HepG2 (cell line): ENCODE measurements around the gene HEXIM1. TPM values are rescaled to one million over a fixed set of nuclear protein-coding genes. Genes with fewer than 3 reads are reported as not detected.

Source experiments
- ATAC-seq: fragments of 200-7000 bp; cut with Tn5 transposase; 3 replicates; pipeline ENCODE4 v1.9.1; 2020; ENCODE audit warnings: mild to moderate bottlenecking, moderate library complexity
- BruUV-seq: library from RNA; stranded (reverse); fragments of 400-500 nt; replicated peaks from 2 replicates; lab custom pipeline; 2021; lab: Mats Ljungman, UMichigan
- CTCF ChIA-PET: fragments of 300-600 bp; formaldehyde crosslinking; extraction: SDS; loops from one replicate; lab custom pipeline; 2021; ENCODE audit warnings: low total read pairs, inconsistent platforms, low intra/inter-chr PET ratio; lab: Yijun Ruan, JAX
- POLR2A ChIA-PET: fragments of 350-600 bp; sonication (Branson Sonifier 250); formaldehyde crosslinking; loops from one replicate; lab custom pipeline; 2020; ENCODE audit warnings: antibody characterized with exemption, inconsistent platforms; lab: Yijun Ruan, JAX
- DNase-seq: peaks from one replicate; pipeline ENCODE4 v3.0.0-alpha.2; 2015; ENCODE audit warnings: low spot score
- FAIRE-seq: peaks from 3 replicates; lab custom pipeline; 2011; peaks lifted over from hg19 to GRCh38; lab: Jason Lieb, UNC
- H2AFZ ChIP-seq: one replicate; pipeline ENCODE4 v1.6.1; 2011; ENCODE audit warnings: low read length, inconsistent platforms
- H3K27ac ChIP-seq: fragments of 300-600 bp; 3 replicates; pipeline ENCODE4 v1.8.0; 2011; ENCODE audit warnings: mixed run types, mild to moderate bottlenecking, mixed read lengths, low read length, inconsistent platforms; ENCODE audit not compliant: insufficient read depth; ENCODE audit errors: extremely low read length
- H3K27me3 ChIP-seq, 2 experiments: fragments of 200-600 bp in 1 of 2; 2 replicates in 1 of 2; 3 replicates in 1 of 2; pipeline versions ENCODE4 v1.6.0 to v1.8.0; 2011; ENCODE audit warnings: low read length in 2 of 2, mild to moderate bottlenecking in 2 of 2, moderate library complexity in 2 of 2, inconsistent platforms in 1 of 2; ENCODE audit not compliant: insufficient read depth in 2 of 2, control insufficient read depth in 1 of 2
- H3K36me3 ChIP-seq, 2 experiments: fragments of 200-600 bp in 1 of 2; replicated peaks in 1 of 2; 2 replicates in 1 of 2; 3 replicates in 1 of 2; pipeline versions ENCODE4 v1.5.1 to v1.8.0; 2011; ENCODE audit warnings: low read length in 2 of 2, inconsistent platforms in 1 of 2; ENCODE audit not compliant: insufficient read depth in 2 of 2, control insufficient read depth in 1 of 2
- H3K4me1 ChIP-seq: 2 replicates; pipeline ENCODE4 v1.5.1; 2012; ENCODE audit warnings: low read length, inconsistent platforms; ENCODE audit not compliant: insufficient read depth
- H3K4me2 ChIP-seq: 2 replicates; pipeline ENCODE4 v1.6.0; 2011; ENCODE audit warnings: low read depth, low read length, inconsistent platforms
- H3K4me3 ChIP-seq, 3 experiments: fragments of 200-600 bp in 1 of 3; sonication (generic), shearing (Covaris generic) in 1 of 3; replicated peaks in 1 of 3; 2 replicates each; pipeline ENCODE4 v1.5.1; 2011 to 2016; ENCODE audit warnings: low read length in 3 of 3, inconsistent platforms in 2 of 3, low read depth in 2 of 3, mild to moderate bottlenecking in 2 of 3, control low read depth in 1 of 3, mixed read lengths in 1 of 3; ENCODE audit not compliant: insufficient read depth in 1 of 3
- H3K79me2 ChIP-seq: one replicate; pipeline ENCODE4 v1.6.1; 2011; ENCODE audit warnings: low read length, inconsistent platforms; ENCODE audit not compliant: insufficient read depth
- H3K9ac ChIP-seq: 2 replicates; pipeline ENCODE4 v1.6.0; 2011; ENCODE audit warnings: mild to moderate bottlenecking, low read depth, low read length, inconsistent platforms; ENCODE audit not compliant: insufficient read depth
- H3K9me3 ChIP-seq: 2 replicates; pipeline ENCODE4 v1.5.1; 2012; ENCODE audit warnings: mild to moderate bottlenecking, low read length
- H4K20me1 ChIP-seq: 2 replicates; pipeline ENCODE4 v1.6.0; 2011; ENCODE audit warnings: inconsistent platforms, mild to moderate bottlenecking, low read length, moderate library complexity; ENCODE audit not compliant: insufficient read depth
- AGO2 ChIP-seq: fragments of 200-400 bp; formaldehyde crosslinking; optimal IDR thresholded peaks from 2 replicates; pipeline ENCODE3; 2017; ENCODE audit warnings: mild to moderate bottlenecking, low read depth, low read length, moderate library complexity
- CC2D1A ChIP-seq: sonication (generic); formaldehyde crosslinking; IDR thresholded peaks from 2 replicates; pipeline ENCODE4 v1.8.1; 2023; ENCODE audit warnings: mild to moderate bottlenecking, missing genetic modification reagents
- ETV5 ChIP-seq: IDR thresholded peaks from 2 replicates; pipeline ENCODE4 v1.6.1; 2018; ENCODE audit warnings: missing biosample characterization, missing genetic modification reagents, inconsistent platforms, borderline replicate concordance
- FOXJ3 ChIP-seq: sonication (generic); formaldehyde crosslinking; IDR thresholded peaks from 2 replicates; pipeline ENCODE4 v1.4.0; 2020; ENCODE audit warnings: missing genetic modification reagents, mild to moderate bottlenecking, borderline replicate concordance
- GPN1 ChIP-seq: sonication (generic); formaldehyde crosslinking; IDR thresholded peaks from 2 replicates; pipeline ENCODE4 v1.5.1; 2020; ENCODE audit warnings: missing genetic modification reagents, borderline replicate concordance
- HNF4A ChIP-seq: sonication (generic); formaldehyde crosslinking; IDR thresholded peaks from 2 replicates; pipeline ENCODE4 v1.4.0; 2020; ENCODE audit warnings: missing genetic modification reagents
- KDM6A ChIP-seq: IDR thresholded peaks from 2 replicates; pipeline ENCODE4 v1.6.1; 2016; ENCODE audit warnings: low read depth
- MED1 ChIP-seq: sonication (generic); formaldehyde crosslinking; IDR thresholded peaks from 2 replicates; pipeline ENCODE4 v1.4.0; 2020; ENCODE audit warnings: missing genetic modification reagents
- MXD4 ChIP-seq: IDR thresholded peaks from 2 replicates; pipeline ENCODE4 v1.6.1; 2016; ENCODE audit warnings: mild to moderate bottlenecking, missing biosample characterization, missing genetic modification reagents
- NCOA2 ChIP-seq: sonication (generic); formaldehyde crosslinking; IDR thresholded peaks from 2 replicates; pipeline ENCODE4 v1.8.0; 2022; ENCODE audit warnings: inconsistent platforms
- NR2F2 ChIP-seq: IDR thresholded peaks from 2 replicates; pipeline ENCODE4 v1.6.1; 2012; ENCODE audit warnings: low read depth, inconsistent platforms, borderline replicate concordance
- RARA ChIP-seq: IDR thresholded peaks from 2 replicates; pipeline ENCODE4 v1.6.1; 2016; ENCODE audit warnings: missing genetic modification reagents, missing compliant biosample characterization
- SIX4 ChIP-seq: sonication (generic); formaldehyde crosslinking; IDR thresholded peaks from 2 replicates; pipeline ENCODE4 v1.4.0; 2020; ENCODE audit warnings: missing genetic modification reagents
- ZBTB39 ChIP-seq: sonication (generic); formaldehyde crosslinking; IDR thresholded peaks from 2 replicates; pipeline ENCODE4 v1.5.0; 2020; ENCODE audit warnings: missing genetic modification reagents
- ZBTB7A ChIP-seq: sonication (generic); formaldehyde crosslinking; IDR thresholded peaks from 2 replicates; pipeline ENCODE4 v1.8.0; 2022; ENCODE audit warnings: mild to moderate bottlenecking, missing genetic modification reagents
- ZNF230 ChIP-seq: sonication (generic); formaldehyde crosslinking; IDR thresholded peaks from 2 replicates; pipeline ENCODE4 v1.4.0; 2020; ENCODE audit warnings: mild to moderate bottlenecking, missing genetic modification reagents
- ZNF430 ChIP-seq: sonication (generic); formaldehyde crosslinking; IDR thresholded peaks from 2 replicates; pipeline ENCODE4 v1.9.0; 2021; ENCODE audit warnings: mild to moderate bottlenecking, missing genetic modification reagents
- WGBS: methylation state at CpG from one replicate; pipeline ENCODE4 v1.1.6; 2017; ENCODE audit warnings: low lambda C conversion rate; 5-methylcytosine and 5-hydroxymethylcytosine counted together
- in situ Hi-C: cut with HindIII; loops from 2 replicates; pipeline ENCODE4 v1.10.0; 2017; ENCODE audit warnings: low pct_unique_long_range_greater_than_20kb; ENCODE audit not compliant: extremely low pct_ligation_motif_present
- intact Hi-C: fragments of 100-400 bp; cut with micrococcal nuclease; formaldehyde crosslinking; loops from one replicate; pipeline ENCODE4 v1.10.0; 2022; ENCODE audit not compliant: unreplicated experiment
- polyA plus RNA-seq, 8 experiments: library from polyadenylated mRNA; depleted of rRNA in 3 of 8; stranded (reverse) in 7 of 8; unstranded in 1 of 8; fragments of >200 nt; fragmentation: Illumina TruSeq in 4 of 8; extraction: Trizol in 4 of 8; gene quantifications; 2 replicates each; pipeline versions ENCODE4 v1.2.1 to v1.2.3, GENCODE V29; 2011 to 2016; ENCODE audit warnings: low read depth in 4 of 8, missing spikeins in 1 of 8, mixed read lengths in 1 of 8; ENCODE audit not compliant: insufficient read depth in 1 of 8
- total RNA-seq, 5 experiments: library from RNA; depleted of rRNA; stranded (reverse); fragments of >200 nt; fragmentation: Illumina TruSeq; extraction: Trizol; gene quantifications; 2 replicates each; pipeline ENCODE4 v1.2.3, GENCODE V29; 2016; ENCODE audit warnings: low read depth in 1 of 5
- TF ChIP-seq, protein P1 (sequence below): sonication (generic); formaldehyde crosslinking; IDR thresholded peaks from 2 replicates; pipeline ENCODE4 v1.4.0; 2020; ENCODE audit warnings: missing genetic modification reagents, borderline replicate concordance

The HEXIM1 gene
- total and polyA plus RNA-seq, 2 of the 13 experiments (the other 11 are each of a cell fraction or from before 2014, with no cell fraction given) = 10.5 to 16.6 TPM

DNA sequence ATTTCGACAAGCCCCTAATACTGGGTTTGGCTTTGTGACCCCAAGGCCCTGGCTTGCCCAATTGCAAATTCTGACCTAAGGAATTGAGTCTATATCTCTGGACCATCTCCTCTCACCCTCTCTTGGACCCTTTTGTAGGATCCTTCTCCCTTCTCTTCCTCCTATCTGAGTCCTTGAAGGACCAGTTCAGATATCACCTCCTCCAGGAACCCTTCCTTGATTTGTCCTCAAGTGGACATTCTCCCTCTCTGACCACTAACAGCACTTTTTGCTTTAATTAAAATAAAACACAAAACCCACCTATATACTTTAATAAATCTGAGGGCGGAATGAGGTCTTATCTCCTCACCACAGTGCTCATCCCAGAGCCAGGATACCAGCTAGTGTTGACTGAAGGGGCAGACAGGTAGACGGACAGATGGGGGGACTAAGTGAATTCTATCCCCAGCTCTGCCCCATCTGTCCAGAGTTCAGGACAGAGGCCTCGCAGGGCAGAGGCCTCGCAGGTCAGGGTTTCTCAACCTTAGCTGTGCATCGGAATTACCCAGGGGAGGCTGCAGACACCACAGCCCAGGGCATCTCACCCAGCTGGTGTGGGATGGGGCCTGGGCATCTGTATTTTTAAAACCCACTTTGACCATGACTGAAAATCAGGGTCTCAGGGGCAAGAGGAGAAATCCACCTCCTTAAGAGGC is 25.1 kb upstream of the HEXIM1 start:
- intact Hi-C loops (no loop called here), in situ Hi-C loops (no loop called here)
- 23% methylated on average over 4 of the region's 6 CpGs for WGBS
- CTCF ChIA-PET = interaction anchor here (1.8 to 2.0 kb wide), 2 partner anchors 12 kb away, joined by 8 read pairs; partner anchors contain the start of gene ACBD4
- peak overlapping the region; percentile 25 for H3K9ac ChIP-seq
- no TSS peak for BruUV-seq
- peak; percentile 85 for FAIRE-seq
- no peaks in the 10 kb centered on the region for H4K20me1 ChIP-seq
- H3K4me3 ChIP-seq = peak overlapping the region in 1 of 3 experiments; percentile 31; a peak in 2 of 6 replicates
- H3K79me2 ChIP-seq = no peaks in the 10 kb centered on the region
- DNase-seq = peak; percentile 35
- H3K9me3 ChIP-seq = no peaks in the 10 kb centered on the region
- ATAC-seq = peak; percentile 39
- H3K4me2 ChIP-seq = peak overlapping the region; percentile 78
- no peaks in the 10 kb centered on the region for H3K27me3 ChIP-seq
- peaks cover 0 to 4% of the 10 kb centered on the region in 2 experiments; a peak in 1 of 5 replicates for H3K36me3 ChIP-seq
- no peak overlapping the region for H2AFZ ChIP-seq
- H3K27ac ChIP-seq = peak overlapping the region; percentile 25
- POLR2A ChIA-PET = interaction anchor here (0.7 to 5.1 kb wide), 10 partner anchors 9 to 79 kb away, joined by 3 to 27 read pairs (median 5); partner anchors contain the start of genes ACBD4, HEXIM1, HEXIM2 and NMT1
- H3K4me1 ChIP-seq = peaks cover 58% of the 10 kb centered on the region
- TF ChIP-seq ZBTB39 (CRISPR knock-in tag) (no peak), NR2F2 (peak; percentile 85), HNF4A (CRISPR knock-in tag) (peak; percentile 84), FOXJ3 (no peak), ZNF230 (CRISPR knock-in tag) (no peak), ETV5 (CRISPR knock-in tag) (no peak), SIX4 (CRISPR knock-in tag) (no peak), KDM6A (CRISPR knock-in tag) (0 out of 2 replicates have a peak, but pooled peaks have one; percentile 43), MXD4 (CRISPR knock-in tag) (no peak), RARA (CRISPR knock-in tag) (peak; percentile 50; the same call in 1 of the 2 replicates), NCOA2 (CRISPR knock-in tag) (0 out of 2 replicates have a peak, but pooled peaks have one; percentile 18), CC2D1A (CRISPR knock-in tag) (no peak), ZBTB7A (0 out of 2 replicates have a peak, but pooled peaks have one; percentile 17), GPN1 (CRISPR knock-in tag) (no peak), AGO2 (no peak), ZNF430 (CRISPR knock-in tag) (no peak), MED1 (peak; percentile 53; the same call in 1 of the 2 replicates)
- TF ChIP-seq, protein P1, sequence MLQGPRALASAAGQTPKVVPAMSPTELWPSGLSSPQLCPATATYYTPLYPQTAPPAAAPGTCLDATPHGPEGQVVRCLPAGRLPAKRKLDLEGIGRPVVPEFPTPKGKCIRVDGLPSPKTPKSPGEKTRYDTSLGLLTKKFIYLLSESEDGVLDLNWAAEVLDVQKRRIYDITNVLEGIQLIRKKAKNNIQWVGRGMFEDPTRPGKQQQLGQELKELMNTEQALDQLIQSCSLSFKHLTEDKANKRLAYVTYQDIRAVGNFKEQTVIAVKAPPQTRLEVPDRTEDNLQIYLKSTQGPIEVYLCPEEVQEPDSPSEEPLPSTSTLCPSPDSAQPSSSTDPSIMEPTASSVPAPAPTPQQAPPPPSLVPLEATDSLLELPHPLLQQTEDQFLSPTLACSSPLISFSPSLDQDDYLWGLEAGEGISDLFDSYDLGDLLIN (CRISPR knock-in tag) = no peak
